ENCODE results near the gene EVA1C. TPM values are rescaled to one million over a fixed set of nuclear protein-coding genes. Genes with fewer than 3 reads are reported as not detected.

Gene EVA1C
- total and polyA plus RNA-seq, 10 of the 15 experiments (the other 5 are each of a cell fraction or from before 2014, with no cell fraction given): 0.13 to 0.56 (median 0.34) TPM; not detected in 7

DNA sequence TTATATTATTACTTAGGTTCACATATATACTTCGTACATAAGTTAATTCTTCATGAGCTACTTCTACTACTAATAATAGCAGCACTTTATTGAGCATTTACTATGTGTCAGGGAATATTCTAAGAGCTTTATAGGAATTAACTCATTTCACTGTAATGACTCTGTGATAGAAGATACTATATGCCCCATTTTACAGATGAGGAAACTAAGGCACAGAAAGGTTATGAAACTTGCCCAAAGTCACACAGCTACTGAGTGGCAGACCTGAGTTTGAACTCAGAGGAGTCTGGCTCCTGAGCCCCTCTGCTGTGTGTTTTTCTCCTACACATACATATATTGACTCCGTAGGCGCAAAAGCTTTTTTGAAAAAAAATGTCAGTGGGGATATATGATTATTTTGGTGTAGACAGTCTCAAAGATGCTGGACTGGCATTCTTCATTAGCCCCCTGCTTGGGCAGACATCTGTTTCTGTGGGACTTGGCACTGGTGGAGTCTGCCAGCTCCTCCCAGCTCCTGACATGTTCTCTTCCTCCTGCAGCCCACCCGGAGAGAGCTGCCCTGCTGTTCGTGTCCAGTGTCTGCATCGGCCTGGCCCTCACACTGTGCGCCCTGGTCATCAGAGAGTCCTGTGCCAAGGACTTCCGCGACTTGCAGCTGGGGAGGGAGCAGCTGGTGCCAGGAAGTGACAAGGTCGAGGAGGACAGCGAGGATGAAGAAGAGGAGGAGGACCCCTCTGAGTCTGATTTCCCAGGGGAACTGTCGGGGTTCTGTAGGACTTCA is 102.0 kb downstream of the EVA1C start:
- no peak for FAIRE-seq
- no peak overlapping the region for H3K9ac ChIP-seq (ENCODE audit: control insufficient read depth, insufficient read depth, low read length)
- TF ChIP-seq TCF3 (IDR thresholded peaks at IDR 0.05; ENCODE audit: borderline replicate concordance, insufficient read depth, low read depth, low read length) (no peak), CHD4 (IDR thresholded peaks at IDR 0.05) (no peak), MEF2A (IDR thresholded peaks at IDR 0.05; ENCODE audit: insufficient read depth, low read depth, low read length) (no peak), NR2C1 (IDR thresholded peaks at IDR 0.05) (no peak), JUNB (IDR thresholded peaks at IDR 0.05) (no peak), POLR2AphosphoS2 (IDR thresholded peaks at IDR 0.05; ENCODE audit: low read depth, low read length) (no peak), NR2C2 (IDR thresholded peaks at IDR 0.05; ENCODE audit: borderline replicate concordance, control insufficient read depth, insufficient read length, low read depth) (no peak)
- TF ChIP-seq, protein P1, sequence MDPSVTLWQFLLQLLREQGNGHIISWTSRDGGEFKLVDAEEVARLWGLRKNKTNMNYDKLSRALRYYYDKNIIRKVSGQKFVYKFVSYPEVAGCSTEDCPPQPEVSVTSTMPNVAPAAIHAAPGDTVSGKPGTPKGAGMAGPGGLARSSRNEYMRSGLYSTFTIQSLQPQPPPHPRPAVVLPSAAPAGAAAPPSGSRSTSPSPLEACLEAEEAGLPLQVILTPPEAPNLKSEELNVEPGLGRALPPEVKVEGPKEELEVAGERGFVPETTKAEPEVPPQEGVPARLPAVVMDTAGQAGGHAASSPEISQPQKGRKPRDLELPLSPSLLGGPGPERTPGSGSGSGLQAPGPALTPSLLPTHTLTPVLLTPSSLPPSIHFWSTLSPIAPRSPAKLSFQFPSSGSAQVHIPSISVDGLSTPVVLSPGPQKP (IDR thresholded peaks at IDR 0.05; ENCODE audit: low read depth, low read length): no peak
- TF ChIP-seq, protein P2, sequence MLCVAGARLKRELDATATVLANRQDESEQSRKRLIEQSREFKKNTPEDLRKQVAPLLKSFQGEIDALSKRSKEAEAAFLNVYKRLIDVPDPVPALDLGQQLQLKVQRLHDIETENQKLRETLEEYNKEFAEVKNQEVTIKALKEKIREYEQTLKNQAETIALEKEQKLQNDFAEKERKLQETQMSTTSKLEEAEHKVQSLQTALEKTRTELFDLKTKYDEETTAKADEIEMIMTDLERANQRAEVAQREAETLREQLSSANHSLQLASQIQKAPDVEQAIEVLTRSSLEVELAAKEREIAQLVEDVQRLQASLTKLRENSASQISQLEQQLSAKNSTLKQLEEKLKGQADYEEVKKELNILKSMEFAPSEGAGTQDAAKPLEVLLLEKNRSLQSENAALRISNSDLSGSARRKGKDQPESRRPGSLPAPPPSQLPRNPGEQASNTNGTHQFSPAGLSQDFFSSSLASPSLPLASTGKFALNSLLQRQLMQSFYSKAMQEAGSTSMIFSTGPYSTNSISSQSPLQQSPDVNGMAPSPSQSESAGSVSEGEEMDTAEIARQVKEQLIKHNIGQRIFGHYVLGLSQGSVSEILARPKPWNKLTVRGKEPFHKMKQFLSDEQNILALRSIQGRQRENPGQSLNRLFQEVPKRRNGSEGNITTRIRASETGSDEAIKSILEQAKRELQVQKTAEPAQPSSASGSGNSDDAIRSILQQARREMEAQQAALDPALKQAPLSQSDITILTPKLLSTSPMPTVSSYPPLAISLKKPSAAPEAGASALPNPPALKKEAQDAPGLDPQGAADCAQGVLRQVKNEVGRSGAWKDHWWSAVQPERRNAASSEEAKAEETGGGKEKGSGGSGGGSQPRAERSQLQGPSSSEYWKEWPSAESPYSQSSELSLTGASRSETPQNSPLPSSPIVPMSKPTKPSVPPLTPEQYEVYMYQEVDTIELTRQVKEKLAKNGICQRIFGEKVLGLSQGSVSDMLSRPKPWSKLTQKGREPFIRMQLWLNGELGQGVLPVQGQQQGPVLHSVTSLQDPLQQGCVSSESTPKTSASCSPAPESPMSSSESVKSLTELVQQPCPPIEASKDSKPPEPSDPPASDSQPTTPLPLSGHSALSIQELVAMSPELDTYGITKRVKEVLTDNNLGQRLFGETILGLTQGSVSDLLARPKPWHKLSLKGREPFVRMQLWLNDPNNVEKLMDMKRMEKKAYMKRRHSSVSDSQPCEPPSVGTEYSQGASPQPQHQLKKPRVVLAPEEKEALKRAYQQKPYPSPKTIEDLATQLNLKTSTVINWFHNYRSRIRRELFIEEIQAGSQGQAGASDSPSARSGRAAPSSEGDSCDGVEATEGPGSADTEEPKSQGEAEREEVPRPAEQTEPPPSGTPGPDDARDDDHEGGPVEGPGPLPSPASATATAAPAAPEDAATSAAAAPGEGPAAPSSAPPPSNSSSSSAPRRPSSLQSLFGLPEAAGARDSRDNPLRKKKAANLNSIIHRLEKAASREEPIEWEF (IDR thresholded peaks at IDR 0.05; ENCODE audit: insufficient replicate concordance, low read depth, low read length): no peak
- TF ChIP-seq, protein P3, sequence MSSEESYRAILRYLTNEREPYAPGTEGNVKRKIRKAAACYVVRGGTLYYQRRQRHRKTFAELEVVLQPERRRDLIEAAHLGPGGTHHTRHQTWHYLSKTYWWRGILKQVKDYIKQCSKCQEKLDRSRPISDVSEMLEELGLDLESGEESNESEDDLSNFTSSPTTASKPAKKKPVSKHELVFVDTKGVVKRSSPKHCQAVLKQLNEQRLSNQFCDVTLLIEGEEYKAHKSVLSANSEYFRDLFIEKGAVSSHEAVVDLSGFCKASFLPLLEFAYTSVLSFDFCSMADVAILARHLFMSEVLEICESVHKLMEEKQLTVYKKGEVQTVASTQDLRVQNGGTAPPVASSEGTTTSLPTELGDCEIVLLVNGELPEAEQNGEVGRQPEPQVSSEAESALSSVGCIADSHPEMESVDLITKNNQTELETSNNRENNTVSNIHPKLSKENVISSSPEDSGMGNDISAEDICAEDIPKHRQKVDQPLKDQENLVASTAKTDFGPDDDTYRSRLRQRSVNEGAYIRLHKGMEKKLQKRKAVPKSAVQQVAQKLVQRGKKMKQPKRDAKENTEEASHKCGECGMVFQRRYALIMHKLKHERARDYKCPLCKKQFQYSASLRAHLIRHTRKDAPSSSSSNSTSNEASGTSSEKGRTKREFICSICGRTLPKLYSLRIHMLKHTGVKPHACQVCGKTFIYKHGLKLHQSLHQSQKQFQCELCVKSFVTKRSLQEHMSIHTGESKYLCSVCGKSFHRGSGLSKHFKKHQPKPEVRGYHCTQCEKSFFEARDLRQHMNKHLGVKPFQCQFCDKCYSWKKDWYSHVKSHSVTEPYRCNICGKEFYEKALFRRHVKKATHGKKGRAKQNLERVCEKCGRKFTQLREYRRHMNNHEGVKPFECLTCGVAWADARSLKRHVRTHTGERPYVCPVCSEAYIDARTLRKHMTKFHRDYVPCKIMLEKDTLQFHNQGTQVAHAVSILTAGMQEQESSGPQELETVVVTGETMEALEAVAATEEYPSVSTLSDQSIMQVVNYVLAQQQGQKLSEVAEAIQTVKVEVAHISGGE (CRISPR knock-in tag; IDR thresholded peaks at IDR 0.05): no peak
- TF ChIP-seq, protein P4, sequence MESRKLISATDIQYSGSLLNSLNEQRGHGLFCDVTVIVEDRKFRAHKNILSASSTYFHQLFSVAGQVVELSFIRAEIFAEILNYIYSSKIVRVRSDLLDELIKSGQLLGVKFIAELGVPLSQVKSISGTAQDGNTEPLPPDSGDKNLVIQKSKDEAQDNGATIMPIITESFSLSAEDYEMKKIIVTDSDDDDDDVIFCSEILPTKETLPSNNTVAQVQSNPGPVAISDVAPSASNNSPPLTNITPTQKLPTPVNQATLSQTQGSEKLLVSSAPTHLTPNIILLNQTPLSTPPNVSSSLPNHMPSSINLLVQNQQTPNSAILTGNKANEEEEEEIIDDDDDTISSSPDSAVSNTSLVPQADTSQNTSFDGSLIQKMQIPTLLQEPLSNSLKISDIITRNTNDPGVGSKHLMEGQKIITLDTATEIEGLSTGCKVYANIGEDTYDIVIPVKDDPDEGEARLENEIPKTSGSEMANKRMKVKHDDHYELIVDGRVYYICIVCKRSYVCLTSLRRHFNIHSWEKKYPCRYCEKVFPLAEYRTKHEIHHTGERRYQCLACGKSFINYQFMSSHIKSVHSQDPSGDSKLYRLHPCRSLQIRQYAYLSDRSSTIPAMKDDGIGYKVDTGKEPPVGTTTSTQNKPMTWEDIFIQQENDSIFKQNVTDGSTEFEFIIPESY (IDR thresholded peaks at IDR 0.05): no peak

More for the DNA sequence above, 102.0 kb downstream of the EVA1C start:
- ATAC-seq (no peak), DNase-seq (ENCODE audit: low read depth, low spot score) (no peak)
- H3K9me3 ChIP-seq (replicated peaks; ENCODE audit: control insufficient read depth, insufficient read depth, low read length): no peaks in the 10 kb centered on the region; the same call in 2 of the 3 replicates
- no peak overlapping the region for H3K4me3 ChIP-seq
- no peaks in the 10 kb centered on the region for H4K20me1 ChIP-seq (ENCODE audit: control insufficient read depth, insufficient read depth)
- H3K36me3 ChIP-seq (ENCODE audit: control insufficient read depth in 2 of 2, insufficient read depth in 2 of 2, low read length in 1 of 2): no peaks in the 10 kb centered on the region
- ChIA-PET RAD21 (ENCODE audit: unreplicated experiment) (no interaction called here), POLR2A (no interaction called here), CTCF (no interaction called here), SMC1A (ENCODE audit: uncharacterized antibody, unreplicated experiment) (interaction anchor here (1.1 kb wide), 1 partner anchor 11 kb away, joined by 3 read pairs; no protein-coding TSS in a partner anchor)
- no peaks in the 10 kb centered on the region; a peak in 1 of 4 replicates for H3K27me3 ChIP-seq (replicated peaks in 1 of 2; ENCODE audit: control insufficient read depth in 2 of 2, insufficient read depth in 2 of 2, low read length in 1 of 2)
- H3K27ac ChIP-seq (ENCODE audit: control insufficient read depth, insufficient read depth): no peak overlapping the region
- no TSS peak for BruUV-seq (replicated peaks)
- H2AFZ ChIP-seq (ENCODE audit: control insufficient read depth, low read depth, low read length): no peak overlapping the region
- intact Hi-C loops (cut with micrococcal nuclease; ENCODE audit: unreplicated experiment): no loop called here
- no peaks in the 10 kb centered on the region for H3K4me1 ChIP-seq (ENCODE audit: control insufficient read depth, insufficient read depth, low read length)
- in situ Hi-C loops (cut with MboI): no loop called here
- H3K79me2 ChIP-seq (ENCODE audit: control insufficient read depth, insufficient read depth, low read length): no peaks in the 10 kb centered on the region
- H3K4me2 ChIP-seq (ENCODE audit: control insufficient read depth, insufficient read depth): no peak overlapping the region
- 69% methylated on average over 12 of the region's 12 CpGs for WGBS (ENCODE audit: insufficient coverage, insufficient replicate concordance, low lambda C conversion rate, missing lambda C conversion rate)
